ENCODE data around the gene FOXA2.

The FOXA2 gene

GRCh38 chr20:22536141-22536828, 48.1 kb downstream of the FOXA2 start:
- DNase-seq, result peak; percentile 71

GRCh38 chr20:22535483-22535882, 48.9 kb downstream of the FOXA2 start:
- no peak for DNase-seq

GRCh38 chr20:22533823-22534751, 50.3 kb downstream of the FOXA2 start:
- DNase-seq, result peak; percentile 30

- no peak for DNase-seq
Measured at GRCh38 chr20:22532598-22532997, 51.8 kb downstream of the FOXA2 start.

GRCh38 chr20:22531756-22532155, 52.6 kb downstream of the FOXA2 start:
- no peak for DNase-seq

GRCh38 chr20:22531056-22531615, 53.2 kb downstream of the FOXA2 start:
- no peak for DNase-seq
